Ovary (tissue), 9 donors: Measurements from ENCODE around the gene NFIA. TPM values are rescaled to one million over a fixed set of nuclear protein-coding genes. Genes with fewer than 3 reads are reported as not detected.

ENCODE experiments used
- DNase-seq, 5 donors: peaks; one replicate each; pipeline ENCODE4 v3.0.0-alpha.2; 2019 to 2020
- H3K27ac ChIP-seq, 2 donors: fragments of 200-600 bp; one replicate each; pipeline versions ENCODE4 v1.5.1 to v1.8.0; 2019 to 2022
- H3K27me3 ChIP-seq: fragments of 200-600 bp; one replicate; pipeline ENCODE4 v1.8.0; 2022
- H3K36me3 ChIP-seq: fragments of 200-600 bp; sonication (generic); one replicate; pipeline ENCODE4 v1.5.1; 2019
- H3K4me1 ChIP-seq: one replicate; pipeline ENCODE4 v1.8.1; 2013; ENCODE audit warnings: mild to moderate bottlenecking, moderate library complexity; ENCODE audit not compliant: insufficient read depth
- H3K4me3 ChIP-seq: fragments of 200-600 bp; sonication (generic); one replicate; pipeline ENCODE4 v1.5.1; 2017
- H3K9me3 ChIP-seq, 2 donors: fragments of 200-600 bp in 1 of 2; sonication (generic) in 1 of 2; one replicate each; pipeline versions ENCODE4 v1.5.1 to v1.8.1; 2013 to 2019; ENCODE audit warnings: mild to moderate bottlenecking in 1 of 2, moderate library complexity in 1 of 2
- EP300 ChIP-seq: sonication (generic); formaldehyde crosslinking; IDR thresholded peaks from one replicate; pipeline ENCODE4 v1.6.1; 2017; ENCODE audit warnings: antibody characterized with exemption
- POLR2A ChIP-seq: fragments of 450-650 bp; IDR thresholded peaks from one replicate; pipeline ENCODE4 v1.6.1; 2017; ENCODE audit warnings: antibody characterized with exemption, mild to moderate bottlenecking, moderate library complexity
- WGBS, 3 donors: extraction: QIAGEN DNeasy Blood & Tissue Kit in 1 of 3; methylation state at CpG; one replicate each; pipeline versions ENCODE4 v1.1.5 to v1.1.7; 2013 to 2017; 5-methylcytosine and 5-hydroxymethylcytosine counted together
- intact Hi-C, 4 donors: fragments of 100-400 bp; cut with DNase I; formaldehyde crosslinking; loops; one replicate each; pipeline versions ENCODE4 v1.11.0 to v1.15.1; 2022 to 2023
- polyA plus RNA-seq, 2 donors: library from polyadenylated mRNA; stranded (reverse); fragments of 200-250 nt in 1 of 2; fragments of 350-450 nt in 1 of 2; fragmentation: Illumina TruSeq in 1 of 2; extraction: RNeasy Lipid Tissue Mini Kit (QIAGEN cat#74804) in 1 of 2; gene quantifications; one replicate each; pipeline ENCODE4 v1.2.3, GENCODE V29; 2013 to 2014
- total RNA-seq, 7 donors: library from RNA; depleted of rRNA in 2 of 7; stranded (reverse); fragments of >200 nt in 2 of 7; fragmentation: NEBNext Ultra II Directional in 3 of 7; extraction: Animal tissue kit (Norgen Biotek cat#: 25700) in 3 of 7; gene quantifications; one replicate each; pipeline versions ENCODE4 v1.1.0 to v1.2.4, GENCODE V29; 2016 to 2023
- TF ChIP-seq, protein P1 (sequence below), 3 donors: fragments of 450-650 bp in 2 of 3; fragments of 200-600 bp in 1 of 3; IDR thresholded peaks; one replicate each; pipeline versions ENCODE4 v1.5.1 to v1.8.0; 2016 to 2022; ENCODE audit warnings: antibody characterized with exemption in 3 of 3, mild to moderate bottlenecking in 1 of 3
- donor health status: DM: no; HTN: no; CAD: no; lungs with moderate emphysema.
- donor health status: DM: no; HTN: no; CAD: no.
- donor health status: Bipolar disorder and iron deficiency.
- donor health status: DM: yes; HTN: yes; CAD: no.
- donor health status: DM: no; HTN: no; CAD: no.
- donor health status: DM: yes; HTN: yes; CAD: no.

Gene NFIA
- total and polyA plus RNA-seq, 9 donors, result 11.8 to 115 (median 80.9) TPM

DNA sequence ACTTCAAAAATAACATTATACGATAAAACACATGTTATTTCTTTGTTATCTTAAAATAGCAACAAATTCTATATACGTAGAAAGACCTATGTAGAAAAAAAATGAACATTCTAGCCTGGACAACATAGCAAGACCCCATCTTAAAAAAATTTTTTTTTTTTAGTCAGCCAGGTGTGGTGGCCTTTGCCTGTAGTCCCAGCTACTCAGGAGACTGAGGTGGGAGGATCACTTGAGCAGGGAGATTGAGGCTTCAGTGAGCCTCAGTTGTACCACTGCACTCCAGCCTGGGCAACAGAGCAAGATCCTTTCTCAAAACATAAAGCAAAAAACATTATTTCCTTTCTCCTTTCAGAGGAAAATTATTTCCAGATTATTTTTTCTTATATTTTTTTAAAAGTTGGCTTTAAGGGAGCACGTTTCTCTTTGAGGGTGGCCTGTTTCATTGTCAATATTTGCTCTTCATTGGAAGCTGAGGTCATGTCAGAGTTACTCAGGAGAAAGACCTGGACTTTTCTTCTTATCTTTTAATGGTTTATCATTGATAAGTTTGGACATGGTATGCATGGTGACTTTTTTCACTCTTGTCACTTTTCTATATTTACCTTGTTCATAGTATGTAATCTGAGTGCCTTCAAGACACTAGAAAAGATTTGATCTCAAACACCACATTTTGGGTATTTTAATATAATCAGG, 32.0 kb downstream of the NFIA start:
- no peak for TF ChIP-seq EP300
- TF ChIP-seq POLR2A, result no peak
- TF ChIP-seq, protein P1, sequence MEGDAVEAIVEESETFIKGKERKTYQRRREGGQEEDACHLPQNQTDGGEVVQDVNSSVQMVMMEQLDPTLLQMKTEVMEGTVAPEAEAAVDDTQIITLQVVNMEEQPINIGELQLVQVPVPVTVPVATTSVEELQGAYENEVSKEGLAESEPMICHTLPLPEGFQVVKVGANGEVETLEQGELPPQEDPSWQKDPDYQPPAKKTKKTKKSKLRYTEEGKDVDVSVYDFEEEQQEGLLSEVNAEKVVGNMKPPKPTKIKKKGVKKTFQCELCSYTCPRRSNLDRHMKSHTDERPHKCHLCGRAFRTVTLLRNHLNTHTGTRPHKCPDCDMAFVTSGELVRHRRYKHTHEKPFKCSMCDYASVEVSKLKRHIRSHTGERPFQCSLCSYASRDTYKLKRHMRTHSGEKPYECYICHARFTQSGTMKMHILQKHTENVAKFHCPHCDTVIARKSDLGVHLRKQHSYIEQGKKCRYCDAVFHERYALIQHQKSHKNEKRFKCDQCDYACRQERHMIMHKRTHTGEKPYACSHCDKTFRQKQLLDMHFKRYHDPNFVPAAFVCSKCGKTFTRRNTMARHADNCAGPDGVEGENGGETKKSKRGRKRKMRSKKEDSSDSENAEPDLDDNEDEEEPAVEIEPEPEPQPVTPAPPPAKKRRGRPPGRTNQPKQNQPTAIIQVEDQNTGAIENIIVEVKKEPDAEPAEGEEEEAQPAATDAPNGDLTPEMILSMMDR (IDR thresholded peaks at IDR 0.05), result no peak
- DNase-seq, result no peak
- 93 to 94% (median 93%) methylated on average over 3 of the region's 3 CpGs for WGBS, 3 donors
- H3K27me3 ChIP-seq, result no peaks in the 10 kb centered on the region
- no peaks in the 10 kb centered on the region for H3K36me3 ChIP-seq
- H3K27ac ChIP-seq, result no peak overlapping the region
- H3K4me1 ChIP-seq, result peaks cover 5% of the 10 kb centered on the region
- no peaks in the 10 kb centered on the region for H3K9me3 ChIP-seq
- intact Hi-C loops, result no loop called here
- no peak overlapping the region for H3K4me3 ChIP-seq

DNA sequence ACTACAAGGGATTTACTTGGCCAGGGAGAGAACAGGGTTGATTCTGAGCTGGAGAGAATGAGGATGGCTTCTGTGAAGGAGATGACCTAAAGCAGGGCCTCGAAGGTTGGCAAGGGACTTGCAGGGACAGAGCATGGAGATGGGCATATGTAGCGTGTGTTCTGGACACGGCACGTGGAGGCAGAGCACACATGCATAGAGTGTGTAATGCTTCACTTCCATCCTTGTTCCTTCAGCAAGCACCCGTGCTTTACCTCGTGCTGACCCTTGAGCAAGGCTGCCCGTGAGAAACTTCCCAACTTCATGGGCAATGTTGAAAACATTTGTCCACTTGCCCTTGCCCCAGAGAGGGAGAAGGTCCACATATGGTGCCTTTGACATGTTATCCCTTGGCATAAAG, 33.1 kb downstream of the NFIA start:
- intact Hi-C loops, result no loop called here
- H3K27me3 ChIP-seq, result no peaks in the 10 kb centered on the region
- H3K4me1 ChIP-seq, result peaks cover 5% of the 10 kb centered on the region
- 90 to 97% (median 91%) methylated on average over 7 of the region's 7 CpGs for WGBS, 3 donors
- no peak for DNase-seq
- no peaks in the 10 kb centered on the region for H3K36me3 ChIP-seq
- no peak overlapping the region for H3K27ac ChIP-seq
- H3K9me3 ChIP-seq, result no peaks in the 10 kb centered on the region
- no peak overlapping the region for H3K4me3 ChIP-seq
- TF ChIP-seq, protein P1 (IDR thresholded peaks at IDR 0.05), result no peak
- TF ChIP-seq EP300 (no peak), POLR2A (no peak)

GRCh38 chr1:61116421-61116820, 34.1 kb downstream of the NFIA start:
- Histone ChIP-seq H3K4me1 (peaks cover 5% of the 10 kb centered on the region), H3K36me3 (no peaks in the 10 kb centered on the region), H3K9me3 (no peaks in the 10 kb centered on the region), H3K4me3 (no peak overlapping the region), H3K27ac (no peak overlapping the region), H3K27me3 (no peaks in the 10 kb centered on the region)
- 23 to 31% (median 30%) methylated on average over 6 of the region's 6 CpGs for WGBS, 3 donors
- TF ChIP-seq, protein P1 (IDR thresholded peaks at IDR 0.05), result no peak
- TF ChIP-seq POLR2A (no peak), EP300 (no peak)
- intact Hi-C loops, result no loop called here
- DNase-seq, result no peak

GRCh38 chr1:61117283-61117682, 34.9 kb downstream of the NFIA start:
- no peaks in the 10 kb centered on the region for H3K36me3 ChIP-seq
- intact Hi-C loops, result no loop called here
- WGBS, 3 donors, result 95 to 97% (median 97%) methylated on average over 2 of the region's 2 CpGs
- H3K4me3 ChIP-seq, result no peak overlapping the region
- TF ChIP-seq POLR2A (no peak), EP300 (no peak)
- TF ChIP-seq, protein P1 (IDR thresholded peaks at IDR 0.05), result no peak
- H3K27me3 ChIP-seq, result no peaks in the 10 kb centered on the region
- no peaks in the 10 kb centered on the region for H3K9me3 ChIP-seq
- H3K27ac ChIP-seq, result no peak overlapping the region
- H3K4me1 ChIP-seq, result peaks cover 3% of the 10 kb centered on the region
- DNase-seq, result no peak
